Amygdala (tissue), 56 donors: ENCODE data around the gene CPA1.
"Not testable (repeated sequence)": the region's sequence is repeated elsewhere in the genome, so short reads cannot be mapped to it uniquely, and the experiment has no call there.

Source experiments
- DNase-seq, 56 donors: peaks; one replicate each; lab custom pipeline; 2025; lab: John Stamatoyannopoulos, UW

Gene CPA1

GRCh38 chr7:130371046-130371445 is 9.2 kb upstream of the CPA1 start:
- no peak for DNase-seq

- DNase-seq: no peak
Observed at GRCh38 chr7:130372402-130373165, 7.7 kb upstream of the CPA1 start.

- DNase-seq: no peak
Observed at GRCh38 chr7:130374507-130374906, 5.8 kb upstream of the CPA1 start.

- not testable (repeated sequence) for DNase-seq
Observed at GRCh38 chr7:130376461-130376860, 3.8 kb upstream of the CPA1 start.

- DNase-seq: peak in 6 of 56 donors; percentile 18 to 36 (median 28)
Observed at GRCh38 chr7:130377178-130377577, 3.1 kb upstream of the CPA1 start.

GRCh38 chr7:130379019-130379418 is 1.3 kb upstream of the CPA1 start:
- no peak for DNase-seq

GRCh38 chr7:130379532-130379920 is 768 bp upstream of the CPA1 start:
- no peak for DNase-seq

- DNase-seq: no peak
Observed at GRCh38 chr7:130380861-130381455, 664 bp downstream of the CPA1 start.

GRCh38 chr7:130381468-130382312 is 1.4 kb downstream of the CPA1 start:
- DNase-seq: no peak

- DNase-seq: no peak
Observed at GRCh38 chr7:130383187-130383980, 3.1 kb downstream of the CPA1 start.

GRCh38 chr7:130384371-130384801 is 4.1 kb downstream of the CPA1 start:
- DNase-seq: no peak

GRCh38 chr7:130384841-130385599 is 4.7 kb downstream of the CPA1 start:
- DNase-seq: no peak

GRCh38 chr7:130385600-130386066 is 5.3 kb downstream of the CPA1 start:
- DNase-seq: no peak

GRCh38 chr7:130386876-130387275 is 6.6 kb downstream of the CPA1 start:
- no peak for DNase-seq

- DNase-seq: no peak
Observed at GRCh38 chr7:130387306-130387627, 7.0 kb downstream of the CPA1 start.

- no peak for DNase-seq
Observed at GRCh38 chr7:130387628-130388403, 7.5 kb downstream of the CPA1 start.

- DNase-seq: no peak
Observed at GRCh38 chr7:130388671-130389070, 8.4 kb downstream of the CPA1 start.

- no peak for DNase-seq
Observed at GRCh38 chr7:130390486-130390885, 10.2 kb downstream of the CPA1 start.

- DNase-seq: no peak
Observed at GRCh38 chr7:130393101-130393561, 12.8 kb downstream of the CPA1 start.
